Pancreas (tissue), 10 donors: ENCODE measurements around the gene RABGGTA. TPM values are rescaled to one million over a fixed set of nuclear protein-coding genes. Genes with fewer than 3 reads are reported as not detected.
"Not testable (repeated sequence)": the region's sequence is repeated elsewhere in the genome, so short reads cannot be mapped to it uniquely, and the experiment has no call there.

Source experiments
- ATAC-seq, 4 donors: fragments of 200-7000 bp; cut with Tn5 transposase; one replicate each; pipeline versions ENCODE4 v1.8.0 to v1.9.1; 2020; ENCODE audit warnings: mild to moderate bottlenecking in 4 of 4, moderate library complexity in 4 of 4
- DNase-seq, 6 donors: peaks; one replicate each; pipeline ENCODE4 v3.0.0-alpha.2; 2020
- FAIRE-seq: peaks from 2 replicates; lab custom pipeline; 2012; peaks lifted over from hg19 to GRCh38; lab: Jason Lieb, UNC
- H3K27ac ChIP-seq, 4 donors: fragments of 200-600 bp; sonication (generic); 1 replicate in 3 of 4; 2 replicates in 1 of 4; pipeline versions ENCODE4 v1.5.0 to v1.8.0; 2020
- H3K27me3 ChIP-seq, 4 donors: fragments of 200-600 bp; one replicate each; pipeline ENCODE4 v1.8.0; 2021
- H3K36me3 ChIP-seq, 3 donors: fragments of 200-600 bp; sonication (generic) in 1 of 3; one replicate each; pipeline versions ENCODE4 v1.5.0 to v1.8.0; 2020 to 2021
- H3K4me1 ChIP-seq, 3 donors: fragments of 200-600 bp; one replicate each; pipeline ENCODE4 v1.8.0; 2021
- H3K4me3 ChIP-seq, 4 donors: fragments of 200-600 bp; sonication (generic) in 2 of 4; one replicate each; pipeline versions ENCODE4 v1.5.0 to v1.8.0; 2020 to 2021
- H3K9me3 ChIP-seq, 4 donors: fragments of 200-600 bp; one replicate each; pipeline ENCODE4 v1.8.0; 2021
- WGBS, 2 donors: extraction: QIAGEN DNeasy Blood & Tissue Kit; methylation state at CpG; one replicate each; pipeline ENCODE4 v1.1.7; 2013; 5-methylcytosine and 5-hydroxymethylcytosine counted together
- intact Hi-C, 3 donors: fragments of 100-400 bp; cut with DNase I; formaldehyde crosslinking; loops; one replicate each; pipeline versions ENCODE4 v1.11.1 to v1.14.2; 2022
- polyA plus RNA-seq, 2 donors: library from polyadenylated mRNA; stranded (reverse); fragments of 200-250 nt; gene quantifications; one replicate each; pipeline ENCODE4 v1.2.3, GENCODE V29; 2013
- total RNA-seq, 6 donors: library from RNA; stranded (reverse); fragmentation: NEBNext Ultra II Directional in 4 of 6; extraction: Animal tissue kit (Norgen Biotek cat#: 25700) in 4 of 6; gene quantifications; one replicate each; pipeline versions ENCODE4 v1.2.1 to v1.2.4, GENCODE V29; 2021 to 2023
- TF ChIP-seq, protein P1 (sequence below), 4 donors: fragments of 200-600 bp; sonication (generic) in 3 of 4; IDR thresholded peaks; one replicate each; pipeline versions ENCODE4 v1.5.0 to v1.8.0; 2021; ENCODE audit warnings: antibody characterized with exemption in 4 of 4
- donor health status: healthy with polysubstance abuse.
- donor health status: DM: no; HTN: no; CAD: no; lungs with moderate emphysema.
- donor health status: DM: no; HTN: no; CAD: no.
- donor health status: control.
- donor health status: control.
- donor health status: Bipolar disorder and iron deficiency.
- donor health status: DM: yes; HTN: yes; CAD: no.
- donor health status: DM: no; HTN: no; CAD: no.
- donor health status: DM: no; HTN: no; CAD: no.
- donor health status: DM: yes; HTN: yes; CAD: no.

The RABGGTA gene
- total and polyA plus RNA-seq, 8 donors, result 15.4 to 51.5 (median 19.9) TPM

DNA sequence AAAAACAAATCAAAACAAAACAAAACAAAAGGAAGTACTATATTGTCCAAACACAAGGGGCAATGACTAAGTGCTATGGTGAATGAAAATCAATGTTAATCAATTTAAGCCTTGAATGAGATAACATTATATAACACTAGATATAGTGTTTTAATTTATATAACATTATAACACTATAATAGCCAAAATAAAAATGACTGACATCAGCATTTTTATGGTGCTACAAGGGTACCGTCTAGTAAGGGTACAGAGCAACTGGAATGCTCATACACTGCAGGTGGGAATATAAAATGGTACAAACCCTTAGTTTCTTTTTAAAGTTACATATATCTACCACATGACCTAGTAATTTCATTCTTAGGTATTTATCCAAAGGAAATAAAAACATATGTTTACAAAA lies 44.9 kb downstream of the RABGGTA start:
- 73 to 85% methylated on average over 1 of the region's 1 CpG for WGBS, 2 donors
- DNase-seq (no peak), ATAC-seq (no peak), FAIRE-seq (no peak)
- TF ChIP-seq, protein P1, sequence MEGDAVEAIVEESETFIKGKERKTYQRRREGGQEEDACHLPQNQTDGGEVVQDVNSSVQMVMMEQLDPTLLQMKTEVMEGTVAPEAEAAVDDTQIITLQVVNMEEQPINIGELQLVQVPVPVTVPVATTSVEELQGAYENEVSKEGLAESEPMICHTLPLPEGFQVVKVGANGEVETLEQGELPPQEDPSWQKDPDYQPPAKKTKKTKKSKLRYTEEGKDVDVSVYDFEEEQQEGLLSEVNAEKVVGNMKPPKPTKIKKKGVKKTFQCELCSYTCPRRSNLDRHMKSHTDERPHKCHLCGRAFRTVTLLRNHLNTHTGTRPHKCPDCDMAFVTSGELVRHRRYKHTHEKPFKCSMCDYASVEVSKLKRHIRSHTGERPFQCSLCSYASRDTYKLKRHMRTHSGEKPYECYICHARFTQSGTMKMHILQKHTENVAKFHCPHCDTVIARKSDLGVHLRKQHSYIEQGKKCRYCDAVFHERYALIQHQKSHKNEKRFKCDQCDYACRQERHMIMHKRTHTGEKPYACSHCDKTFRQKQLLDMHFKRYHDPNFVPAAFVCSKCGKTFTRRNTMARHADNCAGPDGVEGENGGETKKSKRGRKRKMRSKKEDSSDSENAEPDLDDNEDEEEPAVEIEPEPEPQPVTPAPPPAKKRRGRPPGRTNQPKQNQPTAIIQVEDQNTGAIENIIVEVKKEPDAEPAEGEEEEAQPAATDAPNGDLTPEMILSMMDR (IDR thresholded peaks at IDR 0.05), result no peak
- intact Hi-C loops, result no loop called here
- no peaks in the 10 kb centered on the region for H3K9me3 ChIP-seq
- H3K4me1 ChIP-seq, result peaks cover 0 to 9% (median 0%) of the 10 kb centered on the region in 3 donors
- H3K27ac ChIP-seq, result no peak overlapping the region
- no peaks in the 10 kb centered on the region for H3K27me3 ChIP-seq
- no peak overlapping the region for H3K4me3 ChIP-seq
- H3K36me3 ChIP-seq, result peaks cover 0 to 5% (median 0%) of the 10 kb centered on the region in 3 donors

DNA sequence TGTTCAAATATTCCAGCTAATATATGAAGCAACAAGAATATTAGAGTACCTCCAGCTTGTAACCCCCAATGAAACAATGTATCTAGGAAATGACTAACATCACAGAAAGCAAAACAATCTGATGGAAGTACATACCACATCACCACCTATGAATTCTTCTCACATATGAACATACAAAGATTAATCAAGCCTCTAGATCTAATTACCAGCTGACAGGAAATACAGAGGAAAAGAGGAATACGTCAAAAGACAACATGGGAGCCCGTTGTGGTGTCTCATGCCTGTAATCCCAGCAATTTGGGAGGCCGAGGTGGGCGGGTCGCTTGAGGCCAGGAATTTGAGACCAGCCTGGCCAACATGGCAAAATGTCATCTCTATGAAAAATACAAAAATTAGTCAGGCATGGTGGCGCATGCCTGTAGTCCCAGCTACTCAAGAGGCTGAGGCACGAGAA lies 46.8 kb downstream of the RABGGTA start:
- no peak overlapping the region for H3K27ac ChIP-seq
- TF ChIP-seq, protein P1 (IDR thresholded peaks at IDR 0.05), result no peak
- H3K9me3 ChIP-seq, result no peaks in the 10 kb centered on the region
- H3K36me3 ChIP-seq, result peaks cover 0 to 5% (median 0%) of the 10 kb centered on the region in 3 donors
- intact Hi-C loops, result no loop called here
- H3K27me3 ChIP-seq, result no peaks in the 10 kb centered on the region
- H3K4me3 ChIP-seq, result no peak overlapping the region
- no peak for DNase-seq
- no peak for FAIRE-seq
- no peak for ATAC-seq
- H3K4me1 ChIP-seq, result no peaks in the 10 kb centered on the region
- 90 to 92% methylated on average over 7 of the region's 7 CpGs for WGBS, 2 donors

DNA sequence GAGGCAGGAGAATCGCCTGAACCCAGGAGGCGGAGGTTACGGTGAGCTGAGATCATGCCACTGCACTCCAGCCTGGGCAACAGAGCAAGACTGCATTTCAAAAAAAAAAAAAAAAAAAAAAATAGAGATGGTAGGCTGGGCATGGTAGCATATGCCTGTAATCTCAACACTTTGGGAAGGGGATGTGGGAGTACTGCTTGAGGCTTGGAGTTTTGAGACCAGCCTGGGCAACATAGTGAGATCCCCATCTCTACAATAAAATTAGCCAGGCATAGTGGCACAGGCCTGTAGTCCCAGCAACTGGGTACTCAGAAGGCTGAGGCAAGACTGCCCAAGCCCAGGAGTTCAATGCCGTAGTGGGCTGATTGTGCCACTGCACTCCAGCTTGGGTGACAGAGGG lies 48.4 kb downstream of the RABGGTA start:
- DNase-seq, ATAC-seq, H3K9me3 ChIP-seq, FAIRE-seq, intact Hi-C loops, H3K27me3 ChIP-seq, H3K27ac ChIP-seq, H3K4me3 ChIP-seq, H3K4me1 ChIP-seq, H3K36me3 ChIP-seq: not testable (repeated sequence)
- WGBS, 2 donors, result 95 to 98% methylated on average over 4 of the region's 4 CpGs

DNA sequence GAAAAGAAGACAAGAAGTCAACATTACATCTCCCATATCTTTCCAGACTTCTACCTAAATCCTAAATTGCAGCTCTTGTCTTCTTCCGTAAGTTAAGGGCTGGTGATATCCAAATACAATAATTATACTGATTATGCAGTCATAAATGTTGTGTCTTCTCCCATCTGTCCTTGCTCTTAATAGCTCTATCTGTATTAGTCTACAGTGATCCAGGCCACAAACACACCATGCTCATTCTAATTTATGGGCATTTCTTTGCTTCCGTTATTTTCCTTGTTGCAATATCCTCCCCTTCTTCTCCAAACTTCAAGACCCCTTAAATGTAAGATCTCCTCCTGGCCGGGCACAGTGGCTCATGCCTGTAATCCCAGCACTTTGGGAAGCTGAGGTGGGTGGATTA lies 51.9 kb downstream of the RABGGTA start:
- no peak for FAIRE-seq
- H3K27me3 ChIP-seq, result no peaks in the 10 kb centered on the region
- no peak overlapping the region for H3K27ac ChIP-seq
- peaks cover 0 to 5% (median 0%) of the 10 kb centered on the region in 3 donors for H3K4me1 ChIP-seq
- 61 to 62% methylated on average over 3 of the region's 3 CpGs for WGBS, 2 donors
- ATAC-seq, result no peak
- intact Hi-C loops, result no loop called here
- H3K9me3 ChIP-seq, result no peaks in the 10 kb centered on the region
- H3K36me3 ChIP-seq, result no peaks in the 10 kb centered on the region
- no peak overlapping the region for H3K4me3 ChIP-seq
- TF ChIP-seq, protein P1 (IDR thresholded peaks at IDR 0.05), result no peak
- no peak for DNase-seq

DNA sequence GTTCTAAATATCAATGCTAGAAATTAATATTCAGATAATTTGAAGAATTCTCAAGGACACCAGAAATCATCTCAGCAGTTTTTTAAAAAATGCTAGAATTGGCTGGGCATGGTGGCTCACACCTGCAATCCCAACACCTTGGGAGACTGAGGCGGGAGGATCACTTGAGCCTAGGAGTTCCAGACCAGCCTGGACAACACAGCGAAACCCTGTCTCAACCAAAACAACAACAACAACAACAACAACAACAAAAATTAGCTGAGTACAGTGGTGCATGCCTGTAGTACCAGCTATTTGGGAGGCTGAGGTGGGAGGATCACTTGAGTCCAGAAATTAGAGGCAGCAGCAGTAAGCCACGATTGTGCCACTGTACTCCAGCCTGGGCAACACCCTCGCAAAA lies 52.3 kb downstream of the RABGGTA start:
- no peaks in the 10 kb centered on the region for H3K27me3 ChIP-seq
- intact Hi-C loops, result no loop called here
- no peak for DNase-seq
- no peak overlapping the region for H3K4me3 ChIP-seq
- FAIRE-seq, result no peak
- 86 to 94% methylated on average over 3 to 4 of the region's 4 CpGs for WGBS, 2 donors
- TF ChIP-seq, protein P1 (IDR thresholded peaks at IDR 0.05), result no peak
- H3K9me3 ChIP-seq, result no peaks in the 10 kb centered on the region
- no peaks in the 10 kb centered on the region for H3K36me3 ChIP-seq
- ATAC-seq, result no peak
- H3K27ac ChIP-seq, result no peak overlapping the region
- peaks cover 0 to 5% (median 0%) of the 10 kb centered on the region in 3 donors for H3K4me1 ChIP-seq

DNA sequence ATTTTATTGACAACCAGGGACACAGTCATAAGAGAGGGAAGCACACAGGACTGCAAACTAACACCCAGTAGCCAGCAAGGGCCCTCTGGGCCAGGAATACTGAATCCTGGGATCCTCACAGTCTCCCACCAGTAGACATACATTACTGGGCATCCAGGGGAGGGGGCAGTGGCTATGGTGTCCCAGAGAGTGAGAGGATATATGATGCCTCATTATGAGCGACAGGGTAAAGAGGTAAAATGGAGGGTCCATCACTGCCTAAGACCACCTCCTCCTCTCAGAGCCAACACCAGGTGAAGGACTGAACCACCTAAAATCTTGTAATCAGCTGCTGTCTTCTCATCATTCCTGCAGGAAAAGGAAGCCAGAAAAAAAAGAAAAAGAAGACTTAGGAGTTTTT lies 54.5 kb downstream of the RABGGTA start:
- DNase-seq, H3K4me1 ChIP-seq, H3K36me3 ChIP-seq, H3K4me3 ChIP-seq, H3K27me3 ChIP-seq, intact Hi-C loops, H3K27ac ChIP-seq, ATAC-seq, FAIRE-seq, H3K9me3 ChIP-seq: not testable (repeated sequence)
- WGBS, 2 donors, result 76 to 94% methylated on average over 1 of the region's 1 CpG
